A549 (cell line): ENCODE data around the gene FGF18. TPM values are rescaled to one million over a fixed set of nuclear protein-coding genes. Genes with fewer than 3 reads are reported as not detected.

Experiments
- ATAC-seq, 2 experiments: fragments of 200-7000 bp in 1 of 2; fragments of >200 bp in 1 of 2; cut with Nextera tagmentation in 1 of 2; cut with Tn5 transposase in 1 of 2; 3 replicates each; pipeline versions ENCODE4 v1.8.0 to v1.9.1; 2018 to 2020; ENCODE audit warnings: mild to moderate bottlenecking in 1 of 2, moderate library complexity in 1 of 2
- CTCF ChIA-PET: fragments of 300-600 bp; sonication (Branson Sonifier 250); formaldehyde crosslinking; extraction: SDS; loops from one replicate; lab custom pipeline; 2021; ENCODE audit warnings: antibody characterized with exemption, inconsistent platforms; lab: Yijun Ruan, JAX
- POLR2A ChIA-PET: fragments of 350-600 bp; formaldehyde crosslinking; extraction: SDS; loops from one replicate; lab custom pipeline; 2021; ENCODE audit warnings: antibody characterized with exemption, inconsistent platforms; lab: Yijun Ruan, JAX
- DNase-seq, 2 experiments: peaks; one replicate each; pipeline versions ENCODE4 v3.0.0 to v3.0.0-alpha.2; 2011 to 2016; ENCODE audit warnings: low read depth in 1 of 2, low spot score in 1 of 2
- FAIRE-seq: peaks from 2 replicates; lab custom pipeline; 2011; peaks lifted over from hg19 to GRCh38; lab: Jason Lieb, UNC
- H3K27ac ChIP-seq, 2 experiments: fragments of >200 bp; sonication (Bioruptor Twin); formaldehyde crosslinking; 3 replicates each; pipeline ENCODE4 v1.5.1; 2016 to 2017
- H3K4me1 ChIP-seq: fragments of >200 bp; sonication (Bioruptor Twin); formaldehyde crosslinking; 3 replicates; pipeline ENCODE4 v1.6.1; 2016
- H3K4me2 ChIP-seq: fragments of >200 bp; sonication (Bioruptor Twin); formaldehyde crosslinking; 3 replicates; pipeline ENCODE4 v1.6.1; 2016
- H3K4me3 ChIP-seq: fragments of >200 bp; sonication (Bioruptor Twin); formaldehyde crosslinking; 3 replicates; pipeline ENCODE4 v1.5.1; 2016
- H3K9me3 ChIP-seq: fragments of >200 bp; sonication (Bioruptor Twin); formaldehyde crosslinking; 3 replicates; pipeline ENCODE4 v1.6.1; 2016
- ATOH8 ChIP-seq: fragments of 250-450 bp; sonication (Bioruptor Pico); IDR thresholded peaks from 2 replicates; pipeline ENCODE4 v1.5.0; 2020; ENCODE audit warnings: low read depth, mild to moderate bottlenecking, moderate library complexity
- BCL3 ChIP-seq: fragments of >200 bp; sonication (Bioruptor Twin); formaldehyde crosslinking; IDR thresholded peaks from 3 replicates; pipeline ENCODE4 v1.6.1; 2016
- CBX8 ChIP-seq: fragments of 200-600 bp; sonication (generic); IDR thresholded peaks from 2 replicates; pipeline ENCODE4 v1.6.1; 2016
- CEBPB ChIP-seq, 2 experiments: fragments of >200 bp in 1 of 2; sonication (Bioruptor Twin) in 1 of 2; formaldehyde crosslinking in 1 of 2; IDR thresholded peaks; 2 replicates each; pipeline ENCODE4 v1.6.1; 2012 to 2016
- CHD2 ChIP-seq: fragments of 150-350 bp; IDR thresholded peaks from 2 replicates; pipeline ENCODE4 v1.6.1; 2014; ENCODE audit warnings: low read length; ENCODE audit not compliant: partially characterized antibody
- CHD4 ChIP-seq: fragments of 200-600 bp; sonication (generic); IDR thresholded peaks from 2 replicates; pipeline ENCODE4 v1.6.1; 2016; ENCODE audit warnings: antibody characterized with exemption, mild to moderate bottlenecking, borderline replicate concordance
- E2F6 ChIP-seq: IDR thresholded peaks from 2 replicates; pipeline ENCODE4 v1.6.1; 2012; ENCODE audit warnings: low read depth, borderline replicate concordance
- EHF ChIP-seq: fragments of 250-450 bp; sonication (Bioruptor Pico); IDR thresholded peaks from 2 replicates; pipeline ENCODE4 v1.5.0; 2020; ENCODE audit warnings: mild to moderate bottlenecking
- FOSB ChIP-seq: fragments of 250-450 bp; sonication (Bioruptor Pico); IDR thresholded peaks from 2 replicates; pipeline ENCODE4 v1.5.0; 2020; ENCODE audit warnings: mild to moderate bottlenecking, moderate library complexity
- HOXA7 ChIP-seq: fragments of 250-450 bp; sonication (Bioruptor Pico); IDR thresholded peaks from 2 replicates; pipeline ENCODE4 v1.5.0; 2020; ENCODE audit warnings: mild to moderate bottlenecking, moderate library complexity
- HOXB13 ChIP-seq: fragments of 250-450 bp; sonication (Bioruptor Pico); IDR thresholded peaks from 2 replicates; pipeline ENCODE4 v1.5.0; 2020; ENCODE audit warnings: low read depth, mild to moderate bottlenecking, moderate library complexity
- HOXB5 ChIP-seq: fragments of 250-450 bp; sonication (Bioruptor Pico); IDR thresholded peaks from 2 replicates; pipeline ENCODE4 v1.5.0; 2020; ENCODE audit warnings: mild to moderate bottlenecking, moderate library complexity
- JUN ChIP-seq, 2 experiments: fragments of >200 bp; sonication (Bioruptor Twin); formaldehyde crosslinking; IDR thresholded peaks; 2 replicates in 1 of 2; 3 replicates in 1 of 2; pipeline ENCODE4 v1.6.1; 2016 to 2017
- KDM5A ChIP-seq: fragments of 200-600 bp; sonication (generic); IDR thresholded peaks from 2 replicates; pipeline ENCODE4 v1.6.1; 2016; ENCODE audit warnings: antibody characterized with exemption, mild to moderate bottlenecking
- MAX ChIP-seq: IDR thresholded peaks from 2 replicates; pipeline ENCODE4 v1.6.1; 2012
- RCOR1 ChIP-seq: fragments of 150-350 bp; IDR thresholded peaks from 2 replicates; pipeline ENCODE4 v1.6.1; 2014; ENCODE audit warnings: antibody characterized with exemption, low read length, low read depth
- SMC3 ChIP-seq: fragments of >200 bp; sonication (Bioruptor Twin); formaldehyde crosslinking; IDR thresholded peaks from 3 replicates; pipeline ENCODE4 v1.6.1; 2018; ENCODE audit warnings: inconsistent platforms
- TP53 ChIP-seq: fragments of 250-450 bp; sonication (Bioruptor Pico); IDR thresholded peaks from 2 replicates; pipeline ENCODE4 v1.5.0; 2021; ENCODE audit warnings: mild to moderate bottlenecking, moderate library complexity
- USF2 ChIP-seq: fragments of 450-650 bp; IDR thresholded peaks from 2 replicates; pipeline ENCODE4 v1.6.1; 2014; ENCODE audit warnings: antibody characterized with exemption
- ZSCAN20 ChIP-seq: fragments of 250-450 bp; sonication (Bioruptor Pico); IDR thresholded peaks from 2 replicates; pipeline ENCODE4 v1.8.0; 2022; ENCODE audit warnings: mild to moderate bottlenecking, moderate library complexity
- WGBS: methylation state at CpG from one replicate; pipeline ENCODE4 v1.1.6; 2017; ENCODE audit errors: missing lambda C conversion rate; 5-methylcytosine and 5-hydroxymethylcytosine counted together
- polyA plus RNA-seq, 4 experiments: library from polyadenylated mRNA; depleted of rRNA in 3 of 4; stranded (reverse); fragments of >200 nt; fragmentation: RNase III in 1 of 4; extraction: RNeasy Plus Mini Kit Qiagen cat#74134 plus additional on column Dnase treatment in 1 of 4; gene quantifications; 2 replicates in 3 of 4; 3 replicates in 1 of 4; pipeline ENCODE4 v1.2.3, GENCODE V29; 2011 to 2017
- TF ChIP-seq, protein P1 (sequence below): fragments of 150-350 bp; IDR thresholded peaks from 2 replicates; pipeline ENCODE4 v1.6.1; 2014; ENCODE audit warnings: low read depth, mild to moderate bottlenecking, low read length
- TF ChIP-seq, protein P2 (sequence below): fragments of >200 bp; sonication (Bioruptor Twin); formaldehyde crosslinking; IDR thresholded peaks from 2 replicates; pipeline ENCODE4 v1.6.1; 2016
- TF ChIP-seq, protein P3 (sequence below): fragments of 200-600 bp; sonication (generic); IDR thresholded peaks from 2 replicates; pipeline ENCODE4 v1.6.1; 2016; ENCODE audit warnings: antibody characterized with exemption, mild to moderate bottlenecking, moderate library complexity

FGF18 gene
- polyA plus RNA-seq, 2 of the 4 experiments (the other 2 are of a cell fraction) = 0.09 to 0.16 TPM

- TF ChIP-seq CHD4 (no peak), HOXB5 (CRISPR knock-in tag) (no peak), ZSCAN20 (CRISPR knock-in tag) (no peak), RCOR1 (no peak)
- TF ChIP-seq, protein P1, sequence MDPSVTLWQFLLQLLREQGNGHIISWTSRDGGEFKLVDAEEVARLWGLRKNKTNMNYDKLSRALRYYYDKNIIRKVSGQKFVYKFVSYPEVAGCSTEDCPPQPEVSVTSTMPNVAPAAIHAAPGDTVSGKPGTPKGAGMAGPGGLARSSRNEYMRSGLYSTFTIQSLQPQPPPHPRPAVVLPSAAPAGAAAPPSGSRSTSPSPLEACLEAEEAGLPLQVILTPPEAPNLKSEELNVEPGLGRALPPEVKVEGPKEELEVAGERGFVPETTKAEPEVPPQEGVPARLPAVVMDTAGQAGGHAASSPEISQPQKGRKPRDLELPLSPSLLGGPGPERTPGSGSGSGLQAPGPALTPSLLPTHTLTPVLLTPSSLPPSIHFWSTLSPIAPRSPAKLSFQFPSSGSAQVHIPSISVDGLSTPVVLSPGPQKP = no peak
Measured at GRCh38 chr5:171476701-171477100, 57.3 kb downstream of the FGF18 start (continued).

- ChIA-PET POLR2A (no interaction called here), CTCF (interaction anchor here (1.0 to 1.7 kb wide), 2 partner anchors 45 to 59 kb away, joined by 3 to 5 read pairs; no protein-coding TSS in a partner anchor)
- no peaks in the 10 kb centered on the region for H3K9me3 ChIP-seq
- peaks cover 6% of the 10 kb centered on the region; the same call in 1 of the 3 replicates for H3K4me1 ChIP-seq
- H3K4me3 ChIP-seq = no peak overlapping the region
- no peak overlapping the region for H3K4me2 ChIP-seq
- ATAC-seq = no peak
- no peak for DNase-seq
- H3K27ac ChIP-seq = no peak overlapping the region
- TF ChIP-seq HOXA7 (CRISPR knock-in tag) (no peak), ATOH8 (CRISPR knock-in tag) (no peak), KDM5A (no peak), BCL3 (no peak), HOXB13 (CRISPR knock-in tag) (no peak), TP53 (no peak), JUN (IDR thresholded peaks at IDR 0.05) (no peak), MAX (no peak), SMC3 (no peak), E2F6 (no peak), ZSCAN20 (CRISPR knock-in tag) (no peak), CHD2 (no peak), FOSB (CRISPR knock-in tag) (no peak)
- 30% methylated on average over 2 of the region's 2 CpGs for WGBS
- no peak for FAIRE-seq
Measured at GRCh38 chr5:171477101-171477500, 57.7 kb downstream of the FGF18 start.

- ATAC-seq (no peak), DNase-seq (no peak), FAIRE-seq (no peak)
- ChIA-PET POLR2A (no interaction called here), CTCF (interaction anchor here (1.7 kb wide), 1 partner anchor 59 kb away, joined by 5 read pairs; no protein-coding TSS in a partner anchor)
- H3K4me3 ChIP-seq = no peak overlapping the region
- WGBS = 29% methylated on average over 3 of the region's 3 CpGs
- peaks cover 6% of the 10 kb centered on the region; the same call in 1 of the 3 replicates for H3K4me1 ChIP-seq
- TF ChIP-seq CBX8 (no peak), BCL3 (no peak), CEBPB (IDR thresholded peaks at IDR 0.05) (no peak), USF2 (no peak), HOXA7 (CRISPR knock-in tag) (no peak), CHD2 (no peak), EHF (CRISPR knock-in tag) (no peak), HOXB5 (CRISPR knock-in tag) (no peak)
- TF ChIP-seq, protein P2, sequence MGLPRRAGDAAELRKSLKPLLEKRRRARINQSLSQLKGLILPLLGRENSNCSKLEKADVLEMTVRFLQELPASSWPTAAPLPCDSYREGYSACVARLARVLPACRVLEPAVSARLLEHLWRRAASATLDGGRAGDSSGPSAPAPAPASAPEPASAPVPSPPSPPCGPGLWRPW = no peak
- TF ChIP-seq, protein P1 = no peak
- TF ChIP-seq, protein P3, sequence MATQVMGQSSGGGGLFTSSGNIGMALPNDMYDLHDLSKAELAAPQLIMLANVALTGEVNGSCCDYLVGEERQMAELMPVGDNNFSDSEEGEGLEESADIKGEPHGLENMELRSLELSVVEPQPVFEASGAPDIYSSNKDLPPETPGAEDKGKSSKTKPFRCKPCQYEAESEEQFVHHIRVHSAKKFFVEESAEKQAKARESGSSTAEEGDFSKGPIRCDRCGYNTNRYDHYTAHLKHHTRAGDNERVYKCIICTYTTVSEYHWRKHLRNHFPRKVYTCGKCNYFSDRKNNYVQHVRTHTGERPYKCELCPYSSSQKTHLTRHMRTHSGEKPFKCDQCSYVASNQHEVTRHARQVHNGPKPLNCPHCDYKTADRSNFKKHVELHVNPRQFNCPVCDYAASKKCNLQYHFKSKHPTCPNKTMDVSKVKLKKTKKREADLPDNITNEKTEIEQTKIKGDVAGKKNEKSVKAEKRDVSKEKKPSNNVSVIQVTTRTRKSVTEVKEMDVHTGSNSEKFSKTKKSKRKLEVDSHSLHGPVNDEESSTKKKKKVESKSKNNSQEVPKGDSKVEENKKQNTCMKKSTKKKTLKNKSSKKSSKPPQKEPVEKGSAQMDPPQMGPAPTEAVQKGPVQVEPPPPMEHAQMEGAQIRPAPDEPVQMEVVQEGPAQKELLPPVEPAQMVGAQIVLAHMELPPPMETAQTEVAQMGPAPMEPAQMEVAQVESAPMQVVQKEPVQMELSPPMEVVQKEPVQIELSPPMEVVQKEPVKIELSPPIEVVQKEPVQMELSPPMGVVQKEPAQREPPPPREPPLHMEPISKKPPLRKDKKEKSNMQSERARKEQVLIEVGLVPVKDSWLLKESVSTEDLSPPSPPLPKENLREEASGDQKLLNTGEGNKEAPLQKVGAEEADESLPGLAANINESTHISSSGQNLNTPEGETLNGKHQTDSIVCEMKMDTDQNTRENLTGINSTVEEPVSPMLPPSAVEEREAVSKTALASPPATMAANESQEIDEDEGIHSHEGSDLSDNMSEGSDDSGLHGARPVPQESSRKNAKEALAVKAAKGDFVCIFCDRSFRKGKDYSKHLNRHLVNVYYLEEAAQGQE = no peak
- H3K4me2 ChIP-seq = no peak overlapping the region
- no peak overlapping the region for H3K27ac ChIP-seq
- no peaks in the 10 kb centered on the region for H3K9me3 ChIP-seq
Measured at GRCh38 chr5:171477666-171478065, 58.2 kb downstream of the FGF18 start.
